Measurements from ENCODE around the gene CTNNBL1. TPM values are rescaled to one million over a fixed set of nuclear protein-coding genes. Genes with fewer than 3 reads are reported as not detected.

Gene CTNNBL1
- polyA plus RNA-seq, 1 of the 3 experiments (the other 2 are of a cell fraction), result 29.5 TPM

- Histone ChIP-seq H4K20me1 (ENCODE audit: insufficient read depth) (no peaks in the 10 kb centered on the region), H3K36me3 (replicated peaks in 1 of 2; ENCODE audit: control insufficient read depth in 1 of 2, insufficient read depth in 2 of 2, low read length in 1 of 2) (no peaks in the 10 kb centered on the region), H3K4me2 (no peak overlapping the region), H2AFZ (ENCODE audit: low read depth) (no peak overlapping the region), H3K9me3 (no peaks in the 10 kb centered on the region), H3K4me3 (ENCODE audit: low read depth in 2 of 2, low read length in 1 of 2) (no peak overlapping the region), H3K9me2 (no peaks in the 10 kb centered on the region), H3K9ac (no peak overlapping the region), H3K79me2 (ENCODE audit: insufficient read depth) (peaks cover 8% of the 10 kb centered on the region), H3K4me1 (ENCODE audit: control insufficient read depth in 1 of 2, insufficient read depth in 2 of 2, low read depth in 1 of 2, low read length in 1 of 2) (peaks cover 2 to 20% of the 10 kb centered on the region in 2 experiments; a peak in 3 of 4 replicates), H3K27ac (ENCODE audit: low read depth in 2 of 2, low read length in 1 of 2) (no peak overlapping the region), H3F3A (replicated peaks; ENCODE audit: insufficient read depth) (no peaks in the 10 kb centered on the region), H3K27me3 (ENCODE audit: insufficient read depth) (no peaks in the 10 kb centered on the region)
- POLR2A ChIA-PET, result no interaction called here
- WGBS (ENCODE audit: low lambda C conversion rate), result 94% methylated on average over 7 of the region's 7 CpGs
- TF ChIP-seq USF2 (IDR thresholded peaks at IDR 0.05; ENCODE audit: borderline replicate concordance, low read depth, low read length), result no peak
- no peak for DNase-seq
- CTCF ChIA-PET, result interaction anchor here (0.8 to 3.2 kb wide), 2 partner anchors 31 to 190 kb away, joined by 3 to 7 read pairs; no protein-coding TSS in a partner anchor
Observed at GRCh38 chr20:37725165-37725564, 31.3 kb downstream of the CTNNBL1 start.

- Histone ChIP-seq H2AFZ (ENCODE audit: low read depth) (no peak overlapping the region), H3K4me1 (ENCODE audit: control insufficient read depth in 1 of 2, insufficient read depth in 2 of 2, low read depth in 1 of 2, low read length in 1 of 2) (peaks cover 2 to 20% of the 10 kb centered on the region in 2 experiments; a peak in 3 of 4 replicates), H3F3A (replicated peaks; ENCODE audit: insufficient read depth) (no peaks in the 10 kb centered on the region), H3K27me3 (ENCODE audit: insufficient read depth) (no peaks in the 10 kb centered on the region), H3K4me2 (no peak overlapping the region), H3K4me3 (ENCODE audit: low read depth in 2 of 2, low read length in 1 of 2) (no peak overlapping the region), H3K27ac (ENCODE audit: low read depth in 2 of 2, low read length in 1 of 2) (no peak overlapping the region), H3K9me2 (no peaks in the 10 kb centered on the region), H3K9ac (no peak overlapping the region), H3K9me3 (no peaks in the 10 kb centered on the region), H4K20me1 (ENCODE audit: insufficient read depth) (no peaks in the 10 kb centered on the region), H3K36me3 (replicated peaks in 1 of 2; ENCODE audit: control insufficient read depth in 1 of 2, insufficient read depth in 2 of 2, low read length in 1 of 2) (no peaks in the 10 kb centered on the region), H3K79me2 (ENCODE audit: insufficient read depth) (peaks cover 8% of the 10 kb centered on the region; the same call in 1 of the 2 replicates)
- no peak for DNase-seq
- 93% methylated on average over 5 of the region's 5 CpGs for WGBS (ENCODE audit: low lambda C conversion rate)
- TF ChIP-seq NRF1 (IDR thresholded peaks at IDR 0.05; ENCODE audit: low read depth, low read length) (no peak), NFIC (IDR thresholded peaks at IDR 0.05; ENCODE audit: borderline replicate concordance) (no peak)
- ChIA-PET POLR2A (interaction anchor here (1.1 kb wide), 1 partner anchor 11 kb away, joined by 3 read pairs; no protein-coding TSS in a partner anchor), CTCF (interaction anchor here (1.0 to 3.2 kb wide), 5 partner anchors 14 to 162 kb away, joined by 3 to 7 read pairs (median 4); no protein-coding TSS in a partner anchor)
Observed at GRCh38 chr20:37725855-37726254, 32.0 kb downstream of the CTNNBL1 start.

GRCh38 chr20:37726321-37726720 is 32.5 kb downstream of the CTNNBL1 start:
- Histone ChIP-seq H3K9me2 (no peaks in the 10 kb centered on the region), H3K4me3 (ENCODE audit: low read depth in 2 of 2, low read length in 1 of 2) (no peak overlapping the region), H3K9ac (no peak overlapping the region), H3K27ac (ENCODE audit: low read depth in 2 of 2, low read length in 1 of 2) (no peak overlapping the region), H3K9me3 (no peaks in the 10 kb centered on the region), H3K4me2 (no peak overlapping the region), H3F3A (replicated peaks; ENCODE audit: insufficient read depth) (no peaks in the 10 kb centered on the region), H3K4me1 (ENCODE audit: control insufficient read depth in 1 of 2, insufficient read depth in 2 of 2, low read depth in 1 of 2, low read length in 1 of 2) (peaks cover 2 to 20% of the 10 kb centered on the region in 2 experiments; a peak in 3 of 4 replicates), H3K36me3 (replicated peaks in 1 of 2; ENCODE audit: control insufficient read depth in 1 of 2, insufficient read depth in 2 of 2, low read length in 1 of 2) (no peaks in the 10 kb centered on the region), H3K79me2 (ENCODE audit: insufficient read depth) (peaks cover 11% of the 10 kb centered on the region; the same call in 1 of the 2 replicates), H2AFZ (ENCODE audit: low read depth) (no peak overlapping the region), H4K20me1 (ENCODE audit: insufficient read depth) (no peaks in the 10 kb centered on the region), H3K27me3 (ENCODE audit: insufficient read depth) (no peaks in the 10 kb centered on the region)
- ChIA-PET CTCF (interaction anchor here (1.0 to 3.2 kb wide), 5 partner anchors 14 to 162 kb away, joined by 3 to 7 read pairs (median 4); no protein-coding TSS in a partner anchor), POLR2A (interaction anchor here (1.1 kb wide), 1 partner anchor 11 kb away, joined by 3 read pairs; no protein-coding TSS in a partner anchor)
- no peak for DNase-seq
- TF ChIP-seq POLR2AphosphoS5 (IDR thresholded peaks at IDR 0.05; ENCODE audit: low read depth, low read length) (no peak), CTCF (IDR thresholded peaks at IDR 0.05) (no peak), TCF12 (IDR thresholded peaks at IDR 0.05) (no peak), TAF1 (IDR thresholded peaks at IDR 0.05; ENCODE audit: borderline replicate concordance, low read depth, low read length) (no peak), MAX (IDR thresholded peaks at IDR 0.05; ENCODE audit: low read depth) (no peak), USF2 (IDR thresholded peaks at IDR 0.05; ENCODE audit: borderline replicate concordance, low read depth, low read length) (no peak), RCOR1 (IDR thresholded peaks at IDR 0.05; ENCODE audit: low read length) (no peak), ZBTB33 (IDR thresholded peaks at IDR 0.05; ENCODE audit: borderline replicate concordance, low read depth) (no peak), GABPA (IDR thresholded peaks at IDR 0.05; ENCODE audit: low read depth) (no peak), FOXJ3 (CRISPR knock-in tag; IDR thresholded peaks at IDR 0.05) (no peak), PBX3 (IDR thresholded peaks at IDR 0.05) (no peak), MXI1 (IDR thresholded peaks at IDR 0.05; ENCODE audit: low read depth, low read length) (no peak)

All from SK-N-SH (cell line).